IMR-90 (cell line): Measurements from ENCODE around the gene SLFN12L.

ENCODE experiments used
- BHLHE40 ChIP-seq: fragments of 150-350 bp; IDR thresholded peaks from 2 replicates; pipeline ENCODE4 v1.6.1; 2016; ENCODE audit warnings: mild to moderate bottlenecking, low read depth, low read length
- CEBPB ChIP-seq: IDR thresholded peaks from 2 replicates; pipeline ENCODE4 v1.6.1; 2012; ENCODE audit warnings: low read depth, low read length, improper control_type of control experiment
- CTCF ChIP-seq: conservative IDR thresholded peaks from 2 replicates; pipeline ENCODE4 v1.5.1; 2012; ENCODE audit warnings: mild to moderate bottlenecking, low read depth, low read length, improper control_type of control experiment
- ELK1 ChIP-seq: fragments of 150-350 bp; IDR thresholded peaks from 2 replicates; pipeline ENCODE4 v1.6.1; 2016; ENCODE audit warnings: low read depth, mild to moderate bottlenecking, low read length, moderate library complexity, borderline replicate concordance
- MAFK ChIP-seq: IDR thresholded peaks from 2 replicates; pipeline ENCODE4 v1.6.1; 2012; ENCODE audit warnings: low read depth, low read length, improper control_type of control experiment
- MAZ ChIP-seq: IDR thresholded peaks from 2 replicates; pipeline ENCODE4 v1.6.1; 2012; ENCODE audit warnings: low read depth, mild to moderate bottlenecking, low read length, improper control_type of control experiment, moderate library complexity, borderline replicate concordance
- MXI1 ChIP-seq: IDR thresholded peaks from 2 replicates; pipeline ENCODE4 v1.6.1; 2012; ENCODE audit warnings: low read depth, mild to moderate bottlenecking, low read length, moderate library complexity, borderline replicate concordance
- NFE2L2 ChIP-seq: fragments of 150-350 bp; IDR thresholded peaks from 2 replicates; pipeline ENCODE4 v1.6.1; 2016; ENCODE audit warnings: low read depth, mild to moderate bottlenecking, low read length
- POLR2A ChIP-seq: IDR thresholded peaks from 2 replicates; pipeline ENCODE4 v1.6.1; 2012; ENCODE audit warnings: mild to moderate bottlenecking, low read depth, low read length
- RAD21 ChIP-seq: IDR thresholded peaks from 2 replicates; pipeline ENCODE4 v1.6.1; 2012; ENCODE audit warnings: low read length, improper control_type of control experiment
- RCOR1 ChIP-seq: IDR thresholded peaks from 2 replicates; pipeline ENCODE4 v1.6.1; 2012; ENCODE audit warnings: mild to moderate bottlenecking, low read length, improper control_type of control experiment; ENCODE audit not compliant: insufficient replicate concordance
- USF2 ChIP-seq: fragments of 150-350 bp; IDR thresholded peaks from 2 replicates; pipeline ENCODE4 v1.6.1; 2017; ENCODE audit warnings: mild to moderate bottlenecking, antibody characterized with exemption, low read length, low read depth

- no peak for TF ChIP-seq CTCF
- no peak for TF ChIP-seq CEBPB
- no peak for TF ChIP-seq MXI1
- no peak for TF ChIP-seq POLR2A
- no peak for TF ChIP-seq USF2
- TF ChIP-seq NFE2L2: no peak
- TF ChIP-seq MAFK: no peak
- TF ChIP-seq RCOR1: no peak
- TF ChIP-seq RAD21: no peak
- no peak for TF ChIP-seq MAZ
- no peak for TF ChIP-seq ELK1
- no peak for TF ChIP-seq BHLHE40
These were observed 60.2 kb downstream of the SLFN12L start for GRCh38 chr17:35477248-35477647.
